ENCODE measurements around the gene KRT16. TPM values are rescaled to one million over a fixed set of nuclear protein-coding genes. Genes with fewer than 3 reads are reported as not detected.
A peak's percentile ranks its signal among the peaks of the same experiment; 100 is the strongest.
"Not testable (repeated sequence)": the region's sequence is repeated elsewhere in the genome, so short reads cannot be mapped to it uniquely, and the experiment has no call there.

The KRT16 gene
- total RNA-seq, 1 experiment from 2014 or later, result 109 TPM

DNA sequence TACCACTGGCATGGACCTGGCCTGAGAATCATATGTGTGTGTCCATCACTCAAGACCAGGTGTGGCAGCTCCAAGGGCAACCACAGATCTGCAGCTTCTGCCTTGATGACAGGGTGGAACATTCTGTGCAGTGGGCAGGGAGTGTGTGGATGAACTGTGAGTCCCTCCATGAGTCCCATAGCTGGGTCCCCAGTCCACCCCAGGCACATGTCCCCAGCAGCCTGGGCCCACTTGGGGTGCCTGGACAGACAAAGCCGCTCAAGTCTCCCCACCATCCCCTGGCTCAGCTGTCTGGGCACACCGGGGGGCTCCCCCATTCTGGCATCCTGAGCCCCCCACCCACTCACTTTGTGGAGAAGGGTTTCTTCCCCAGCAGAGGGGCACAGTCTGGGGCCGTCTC is 4.6 kb upstream of the KRT16 start:
- no peak overlapping the region for H3K27ac Mint-ChIP-seq (ENCODE audit: low read depth, unreplicated experiment)
- no peaks in the 10 kb centered on the region for H3K9me3 Mint-ChIP-seq (ENCODE audit: unreplicated experiment)
- peaks cover 34% of the 10 kb centered on the region for H3K4me1 Mint-ChIP-seq (ENCODE audit: insufficient read depth, unreplicated experiment)
- no peaks in the 10 kb centered on the region for H3K27me3 Mint-ChIP-seq (ENCODE audit: insufficient read depth, unreplicated experiment)
- no peak for DNase-seq (ENCODE audit: unreplicated experiment)
- intact Hi-C loops (cut with micrococcal nuclease), result no loop called here
- BruUV-seq (replicated peaks), result no TSS peak
- TF ChIP-seq, protein P1, sequence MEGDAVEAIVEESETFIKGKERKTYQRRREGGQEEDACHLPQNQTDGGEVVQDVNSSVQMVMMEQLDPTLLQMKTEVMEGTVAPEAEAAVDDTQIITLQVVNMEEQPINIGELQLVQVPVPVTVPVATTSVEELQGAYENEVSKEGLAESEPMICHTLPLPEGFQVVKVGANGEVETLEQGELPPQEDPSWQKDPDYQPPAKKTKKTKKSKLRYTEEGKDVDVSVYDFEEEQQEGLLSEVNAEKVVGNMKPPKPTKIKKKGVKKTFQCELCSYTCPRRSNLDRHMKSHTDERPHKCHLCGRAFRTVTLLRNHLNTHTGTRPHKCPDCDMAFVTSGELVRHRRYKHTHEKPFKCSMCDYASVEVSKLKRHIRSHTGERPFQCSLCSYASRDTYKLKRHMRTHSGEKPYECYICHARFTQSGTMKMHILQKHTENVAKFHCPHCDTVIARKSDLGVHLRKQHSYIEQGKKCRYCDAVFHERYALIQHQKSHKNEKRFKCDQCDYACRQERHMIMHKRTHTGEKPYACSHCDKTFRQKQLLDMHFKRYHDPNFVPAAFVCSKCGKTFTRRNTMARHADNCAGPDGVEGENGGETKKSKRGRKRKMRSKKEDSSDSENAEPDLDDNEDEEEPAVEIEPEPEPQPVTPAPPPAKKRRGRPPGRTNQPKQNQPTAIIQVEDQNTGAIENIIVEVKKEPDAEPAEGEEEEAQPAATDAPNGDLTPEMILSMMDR (IDR thresholded peaks at IDR 0.05; ENCODE audit: unreplicated experiment), result no peak
- no peak overlapping the region for H3K4me3 Mint-ChIP-seq (ENCODE audit: unreplicated experiment)
- ChIA-PET CTCF (interaction anchor here (0.6 to 1.8 kb wide), 4 partner anchors 13 to 92 kb away, joined by 3 to 8 read pairs (median 6); no protein-coding TSS in a partner anchor), POLR2A (interaction anchor here (0.8 to 13.2 kb wide), 7 partner anchors 7 to 992 kb away, joined by 3 to 366 read pairs (median 8); partner anchors contain the start of gene KRT17)
- H3K36me3 Mint-ChIP-seq (ENCODE audit: insufficient read depth, unreplicated experiment), result peaks cover 80% of the 10 kb centered on the region

- ChIA-PET POLR2A (interaction anchor here (0.8 to 13.2 kb wide), 7 partner anchors 8 to 991 kb away, joined by 3 to 366 read pairs (median 8); partner anchors contain the start of gene KRT17), CTCF (interaction anchor here (0.6 to 1.8 kb wide), 4 partner anchors 11 to 46 kb away, joined by 4 to 8 read pairs (median 6); no protein-coding TSS in a partner anchor)
- H3K4me1 Mint-ChIP-seq (ENCODE audit: insufficient read depth, unreplicated experiment), result peaks cover 28% of the 10 kb centered on the region
- BruUV-seq (replicated peaks); H3K9me3 Mint-ChIP-seq (ENCODE audit: unreplicated experiment); DNase-seq (ENCODE audit: unreplicated experiment); intact Hi-C loops (cut with micrococcal nuclease); H3K27ac Mint-ChIP-seq (ENCODE audit: low read depth, unreplicated experiment); H3K27me3 Mint-ChIP-seq (ENCODE audit: insufficient read depth, unreplicated experiment); H3K4me3 Mint-ChIP-seq (ENCODE audit: unreplicated experiment): not testable (repeated sequence)
- H3K36me3 Mint-ChIP-seq (ENCODE audit: insufficient read depth, unreplicated experiment), result peaks cover 79% of the 10 kb centered on the region
These were observed 3.9 kb upstream of the KRT16 start for GRCh38 chr17:41616486-41616885.

GRCh38 chr17:41615454-41615853 is 2.9 kb upstream of the KRT16 start:
- no TSS peak for BruUV-seq (replicated peaks)
- Mint-ChIP-seq H3K4me1 (ENCODE audit: insufficient read depth, unreplicated experiment) (peaks cover 21% of the 10 kb centered on the region), H3K36me3 (ENCODE audit: insufficient read depth, unreplicated experiment) (peaks cover 79% of the 10 kb centered on the region), H3K27me3 (ENCODE audit: insufficient read depth, unreplicated experiment) (no peaks in the 10 kb centered on the region), H3K27ac (ENCODE audit: low read depth, unreplicated experiment) (peak overlapping the region; percentile 39), H3K9me3 (ENCODE audit: unreplicated experiment) (no peaks in the 10 kb centered on the region), H3K4me3 (ENCODE audit: unreplicated experiment) (no peak overlapping the region)
- TF ChIP-seq, protein P1 (IDR thresholded peaks at IDR 0.05; ENCODE audit: unreplicated experiment), result no peak
- ChIA-PET POLR2A (interaction anchor here (0.6 to 13.2 kb wide), 4 partner anchors 9 to 70 kb away, joined by 3 to 366 read pairs (median 10); partner anchors contain the start of gene KRT17), CTCF (interaction anchor here (1.3 to 3.9 kb wide), 2 partner anchors 34 to 66 kb away, joined by 3 to 22 read pairs; no protein-coding TSS in a partner anchor)
- peak; percentile 75 for DNase-seq (ENCODE audit: unreplicated experiment)
- intact Hi-C loops (cut with micrococcal nuclease), result no loop called here

DNA sequence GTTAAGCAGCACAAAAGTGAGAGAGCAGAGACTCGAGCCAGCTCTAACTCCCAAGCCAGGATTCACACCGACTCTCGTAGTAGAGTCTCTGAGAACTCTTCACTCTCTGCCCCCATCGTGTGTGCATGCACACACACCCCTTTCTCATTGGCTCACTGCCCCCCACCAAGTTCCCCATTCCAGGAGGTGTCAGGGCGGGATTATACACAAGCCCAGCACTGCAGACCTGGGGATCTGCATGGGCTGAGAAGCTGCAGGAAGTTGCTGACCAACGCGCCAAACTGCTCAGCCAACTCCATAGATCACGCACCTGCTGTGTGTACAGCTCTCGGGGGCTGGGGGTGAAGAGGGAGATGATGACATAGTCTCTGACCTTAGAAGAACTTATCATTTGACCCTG is 2.2 kb upstream of the KRT16 start:
- H3K4me1 Mint-ChIP-seq (ENCODE audit: insufficient read depth, unreplicated experiment), result peaks cover 18% of the 10 kb centered on the region
- ChIA-PET POLR2A (interaction anchor here (0.6 to 2.5 kb wide), 5 partner anchors 10 to 799 kb away, joined by 3 to 14 read pairs (median 3); partner anchors contain the start of gene KRT17), CTCF (interaction anchor here (0.6 to 3.9 kb wide), 4 partner anchors 23 to 66 kb away, joined by 3 to 22 read pairs (median 4); no protein-coding TSS in a partner anchor)
- intact Hi-C loops (cut with micrococcal nuclease); H3K27me3 Mint-ChIP-seq (ENCODE audit: insufficient read depth, unreplicated experiment); BruUV-seq (replicated peaks); H3K9me3 Mint-ChIP-seq (ENCODE audit: unreplicated experiment); DNase-seq (ENCODE audit: unreplicated experiment); H3K4me3 Mint-ChIP-seq (ENCODE audit: unreplicated experiment); H3K27ac Mint-ChIP-seq (ENCODE audit: low read depth, unreplicated experiment): not testable (repeated sequence)
- peaks cover 77% of the 10 kb centered on the region for H3K36me3 Mint-ChIP-seq (ENCODE audit: insufficient read depth, unreplicated experiment)

- BruUV-seq (replicated peaks), result no TSS peak
- CTCF ChIA-PET, result interaction anchor here (0.6 to 3.9 kb wide), 3 partner anchors 23 to 65 kb away, joined by 3 to 22 read pairs (median 4); no protein-coding TSS in a partner anchor
These were observed 1.5 kb upstream of the KRT16 start for GRCh38 chr17:41614098-41614497.

More at GRCh38 chr17:41614098-41614497, 1.5 kb upstream of the KRT16 start:
- POLR2A ChIA-PET, result interaction anchor here (0.6 to 2.4 kb wide), 4 partner anchors 10 to 798 kb away, joined by 3 to 16 read pairs (median 8); partner anchors contain the start of gene KRT17
- TF ChIP-seq, protein P1 (IDR thresholded peaks at IDR 0.05; ENCODE audit: unreplicated experiment), result no peak
- Mint-ChIP-seq H3K4me1 (ENCODE audit: insufficient read depth, unreplicated experiment) (peaks cover 22% of the 10 kb centered on the region), H3K27ac (ENCODE audit: low read depth, unreplicated experiment) (no peak overlapping the region), H3K9me3 (ENCODE audit: unreplicated experiment) (no peaks in the 10 kb centered on the region), H3K27me3 (ENCODE audit: insufficient read depth, unreplicated experiment) (no peaks in the 10 kb centered on the region), H3K36me3 (ENCODE audit: insufficient read depth, unreplicated experiment) (peaks cover 77% of the 10 kb centered on the region), H3K4me3 (ENCODE audit: unreplicated experiment) (no peak overlapping the region)
- no peak for DNase-seq (ENCODE audit: unreplicated experiment)
- intact Hi-C loops (cut with micrococcal nuclease), result no loop called here
